Measurements from ENCODE around the gene CARS2.

DNA sequence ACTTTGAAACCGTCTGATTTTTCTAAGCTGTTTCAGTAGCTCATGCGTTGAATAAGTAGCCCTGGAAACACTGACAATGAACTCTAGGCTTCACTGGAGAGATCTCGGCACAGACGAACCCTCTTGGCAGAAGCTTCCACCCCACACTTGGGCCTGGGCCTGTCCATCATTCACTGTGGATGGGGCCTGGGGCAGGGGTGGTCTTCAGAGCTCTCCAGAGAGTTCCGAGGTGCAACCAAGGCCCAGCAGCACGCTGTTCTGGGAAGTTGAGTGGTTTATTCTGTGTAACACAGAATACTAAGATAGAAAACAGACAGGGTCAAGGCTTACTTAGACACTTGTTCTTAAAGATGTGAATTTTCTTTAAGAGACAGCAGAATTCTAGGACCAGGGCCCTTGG is 68.6 kb downstream of the CARS2 start:
- TF ChIP-seq, protein P1, sequence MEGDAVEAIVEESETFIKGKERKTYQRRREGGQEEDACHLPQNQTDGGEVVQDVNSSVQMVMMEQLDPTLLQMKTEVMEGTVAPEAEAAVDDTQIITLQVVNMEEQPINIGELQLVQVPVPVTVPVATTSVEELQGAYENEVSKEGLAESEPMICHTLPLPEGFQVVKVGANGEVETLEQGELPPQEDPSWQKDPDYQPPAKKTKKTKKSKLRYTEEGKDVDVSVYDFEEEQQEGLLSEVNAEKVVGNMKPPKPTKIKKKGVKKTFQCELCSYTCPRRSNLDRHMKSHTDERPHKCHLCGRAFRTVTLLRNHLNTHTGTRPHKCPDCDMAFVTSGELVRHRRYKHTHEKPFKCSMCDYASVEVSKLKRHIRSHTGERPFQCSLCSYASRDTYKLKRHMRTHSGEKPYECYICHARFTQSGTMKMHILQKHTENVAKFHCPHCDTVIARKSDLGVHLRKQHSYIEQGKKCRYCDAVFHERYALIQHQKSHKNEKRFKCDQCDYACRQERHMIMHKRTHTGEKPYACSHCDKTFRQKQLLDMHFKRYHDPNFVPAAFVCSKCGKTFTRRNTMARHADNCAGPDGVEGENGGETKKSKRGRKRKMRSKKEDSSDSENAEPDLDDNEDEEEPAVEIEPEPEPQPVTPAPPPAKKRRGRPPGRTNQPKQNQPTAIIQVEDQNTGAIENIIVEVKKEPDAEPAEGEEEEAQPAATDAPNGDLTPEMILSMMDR (IDR thresholded peaks at IDR 0.05), result no peak
- no peak for TF ChIP-seq POLR2A (IDR thresholded peaks at IDR 0.05)
